H9 (cell line): Measurements from ENCODE around the gene HOOK2. TPM values are rescaled to one million over a fixed set of nuclear protein-coding genes. Genes with fewer than 3 reads are reported as not detected.

Experiments
- DNase-seq: peaks from one replicate; pipeline ENCODE4 v3.0.0-alpha.2; 2017
- H2AFZ ChIP-seq: one replicate; pipeline ENCODE4 v1.6.1; 2013; ENCODE audit warnings: mild to moderate bottlenecking, low read length, control low read depth, moderate library complexity
- H2AK5ac ChIP-seq: 2 replicates; pipeline ENCODE4 v1.6.1; 2013; ENCODE audit warnings: low read length, control low read depth, mixed read lengths; ENCODE audit not compliant: insufficient read length
- H2BK120ac ChIP-seq: one replicate; pipeline ENCODE4 v1.6.1; 2013; ENCODE audit warnings: low read depth, mild to moderate bottlenecking, low read length, control low read depth, inconsistent platforms; ENCODE audit not compliant: poor library complexity, severe bottlenecking
- H2BK12ac ChIP-seq: 2 replicates; pipeline ENCODE4 v1.6.1; 2013; ENCODE audit warnings: low read length, control low read depth, mixed read lengths, low read depth; ENCODE audit not compliant: insufficient read length
- H2BK15ac ChIP-seq: 2 replicates; pipeline ENCODE4 v1.6.1; 2013; ENCODE audit warnings: low read depth, low read length, control low read depth
- H2BK20ac ChIP-seq: one replicate; pipeline ENCODE4 v1.6.1; 2013; ENCODE audit warnings: low read depth, mild to moderate bottlenecking, low read length, control low read depth, inconsistent platforms; ENCODE audit not compliant: poor library complexity, severe bottlenecking
- H2BK5ac ChIP-seq: 2 replicates; pipeline ENCODE4 v1.6.1; 2013; ENCODE audit warnings: low read length, control low read depth, mixed read lengths; ENCODE audit not compliant: insufficient read length
- H3K14ac ChIP-seq: 2 replicates; pipeline ENCODE4 v1.6.1; 2013; ENCODE audit warnings: low read length, control low read depth; ENCODE audit not compliant: insufficient read depth
- H3K18ac ChIP-seq: 2 replicates; pipeline ENCODE4 v1.6.1; 2013; ENCODE audit warnings: low read depth, mild to moderate bottlenecking, mixed read lengths, low read length, control low read depth; ENCODE audit not compliant: insufficient read length
- H3K23ac ChIP-seq: 2 replicates; pipeline ENCODE4 v1.6.1; 2013; ENCODE audit warnings: low read length, control low read depth, mixed read lengths, low read depth; ENCODE audit not compliant: insufficient read length
- H3K23me2 ChIP-seq: 2 replicates; pipeline ENCODE4 v1.6.1; 2013; ENCODE audit warnings: low read depth, mild to moderate bottlenecking, mixed read lengths, low read length, control low read depth; ENCODE audit not compliant: insufficient read length, poor library complexity, severe bottlenecking
- H3K27ac ChIP-seq: 2 replicates; pipeline ENCODE4 v1.5.1; 2013; ENCODE audit warnings: low read length, control low read depth, mixed read lengths, low read depth; ENCODE audit not compliant: insufficient read length
- H3K27me3 ChIP-seq: 2 replicates; pipeline ENCODE4 v1.6.1; 2013; ENCODE audit warnings: low read length, control low read depth, inconsistent platforms; ENCODE audit not compliant: insufficient read depth
- H3K4ac ChIP-seq: 2 replicates; pipeline ENCODE4 v1.6.1; 2013; ENCODE audit warnings: low read depth, mild to moderate bottlenecking, control low read depth, inconsistent platforms, low read length, moderate library complexity
- H3K4me1 ChIP-seq: 2 replicates; pipeline ENCODE4 v1.6.1; 2013; ENCODE audit warnings: low read length, control low read depth, inconsistent platforms; ENCODE audit not compliant: insufficient read depth
- H3K4me2 ChIP-seq: 2 replicates; pipeline ENCODE4 v1.6.1; 2013; ENCODE audit warnings: low read length, control low read depth, mixed read lengths; ENCODE audit not compliant: insufficient read length, insufficient read depth
- H3K56ac ChIP-seq: 2 replicates; pipeline ENCODE4 v1.6.1; 2013; ENCODE audit warnings: low read depth, mild to moderate bottlenecking, mixed read lengths, low read length, control low read depth; ENCODE audit not compliant: insufficient read length
- H3K79me1 ChIP-seq: 2 replicates; pipeline ENCODE4 v1.6.1; 2013; ENCODE audit warnings: low read depth, mild to moderate bottlenecking, moderate library complexity, low read length, control low read depth, inconsistent platforms; ENCODE audit not compliant: insufficient read depth, poor library complexity, severe bottlenecking
- H3K79me2 ChIP-seq: 2 replicates; pipeline ENCODE4 v1.6.1; 2013; ENCODE audit warnings: low read length, control low read depth, inconsistent platforms; ENCODE audit not compliant: insufficient read depth
- H3K9ac ChIP-seq: 2 replicates; pipeline ENCODE4 v1.6.1; 2013; ENCODE audit warnings: low read length, control low read depth, mixed read lengths; ENCODE audit not compliant: insufficient read length; ENCODE audit errors: extremely low read depth
- H3K9me3 ChIP-seq: one replicate; pipeline ENCODE4 v1.6.1; 2013; ENCODE audit warnings: low read depth, low read length, inconsistent platforms; ENCODE audit not compliant: control insufficient read depth
- H3T11ph ChIP-seq: one replicate; pipeline ENCODE4 v1.6.1; 2013; ENCODE audit warnings: mild to moderate bottlenecking, low read length, control low read depth, inconsistent platforms
- H4K20me1 ChIP-seq: one replicate; pipeline ENCODE4 v1.6.1; 2013; ENCODE audit not compliant: control insufficient read depth, insufficient read length, insufficient read depth
- H4K5ac ChIP-seq: 2 replicates; pipeline ENCODE4 v1.6.1; 2013; ENCODE audit warnings: low read depth, mild to moderate bottlenecking, mixed read lengths, low read length, control low read depth; ENCODE audit not compliant: insufficient read length
- H4K8ac ChIP-seq: replicated peaks from 2 replicates; pipeline ENCODE4 v1.6.1; 2013; ENCODE audit warnings: low read length, control low read depth, mixed read lengths, low read depth; ENCODE audit not compliant: insufficient read length
- H4K91ac ChIP-seq: 2 replicates; pipeline ENCODE4 v1.6.1; 2013; ENCODE audit warnings: low read depth, mild to moderate bottlenecking, moderate library complexity, mixed read lengths, low read length, control low read depth; ENCODE audit not compliant: insufficient read length
- H3K27ac Mint-ChIP-seq, 3 experiments: 2 replicates in 2 of 3; 3 replicates in 1 of 3; pipeline ENCODE4 v1.8.0; 2020 to 2021; ENCODE audit warnings: mixed read lengths in 3 of 3, mild to moderate bottlenecking in 1 of 3, moderate library complexity in 1 of 3
- H3K27me3 Mint-ChIP-seq: 2 replicates; pipeline ENCODE4 v1.8.0; 2021; ENCODE audit warnings: low read depth, mild to moderate bottlenecking, moderate library complexity, mixed read lengths
- H3K36me3 Mint-ChIP-seq, 3 experiments: 2 replicates in 2 of 3; 3 replicates in 1 of 3; pipeline ENCODE4 v1.8.0; 2020 to 2021; ENCODE audit warnings: low read depth in 3 of 3, mixed read lengths in 3 of 3; ENCODE audit not compliant: insufficient read depth in 1 of 3
- H3K4me1 Mint-ChIP-seq, 2 experiments: 2 replicates each; pipeline ENCODE4 v1.8.0; 2020; ENCODE audit warnings: mixed read lengths in 2 of 2
- H3K4me3 Mint-ChIP-seq, 2 experiments: 2 replicates in 1 of 2; 3 replicates in 1 of 2; pipeline ENCODE4 v1.8.0; 2020 to 2021; ENCODE audit warnings: mild to moderate bottlenecking in 2 of 2, mixed read lengths in 2 of 2, moderate library complexity in 1 of 2
- H3K9me3 Mint-ChIP-seq, 2 experiments: 2 replicates in 1 of 2; 3 replicates in 1 of 2; pipeline ENCODE4 v1.8.0; 2020; ENCODE audit warnings: mild to moderate bottlenecking in 2 of 2, mixed read lengths in 2 of 2, moderate library complexity in 1 of 2
- WGBS: extraction: QIAGEN DNeasy Blood & Tissue Kit; methylation state at CpG from one replicate; pipeline ENCODE4 v1.1.7; 2013; ENCODE audit warnings: missing lambda C conversion rate, low lambda C conversion rate, mixed read lengths; ENCODE audit not compliant: insufficient read length; ENCODE audit errors: extremely low coverage; 5-methylcytosine and 5-hydroxymethylcytosine counted together
- long read RNA-seq: library from polyadenylated mRNA; unstranded; transcript quantifications from one replicate; pipeline ENCODE4 v2.0.0, GENCODE V29; 2020
- total RNA-seq: library from RNA; stranded (reverse); gene quantifications from 2 replicates; pipeline ENCODE4 v1.2.1, GENCODE V29; 2021
- TF ChIP-seq, protein P1 (sequence below): fragments of 200-600 bp; sonication (generic); conservative IDR thresholded peaks from 3 replicates; pipeline ENCODE4 v1.8.0; 2021; ENCODE audit warnings: antibody characterized with exemption, mild to moderate bottlenecking

Gene HOOK2, protein sequence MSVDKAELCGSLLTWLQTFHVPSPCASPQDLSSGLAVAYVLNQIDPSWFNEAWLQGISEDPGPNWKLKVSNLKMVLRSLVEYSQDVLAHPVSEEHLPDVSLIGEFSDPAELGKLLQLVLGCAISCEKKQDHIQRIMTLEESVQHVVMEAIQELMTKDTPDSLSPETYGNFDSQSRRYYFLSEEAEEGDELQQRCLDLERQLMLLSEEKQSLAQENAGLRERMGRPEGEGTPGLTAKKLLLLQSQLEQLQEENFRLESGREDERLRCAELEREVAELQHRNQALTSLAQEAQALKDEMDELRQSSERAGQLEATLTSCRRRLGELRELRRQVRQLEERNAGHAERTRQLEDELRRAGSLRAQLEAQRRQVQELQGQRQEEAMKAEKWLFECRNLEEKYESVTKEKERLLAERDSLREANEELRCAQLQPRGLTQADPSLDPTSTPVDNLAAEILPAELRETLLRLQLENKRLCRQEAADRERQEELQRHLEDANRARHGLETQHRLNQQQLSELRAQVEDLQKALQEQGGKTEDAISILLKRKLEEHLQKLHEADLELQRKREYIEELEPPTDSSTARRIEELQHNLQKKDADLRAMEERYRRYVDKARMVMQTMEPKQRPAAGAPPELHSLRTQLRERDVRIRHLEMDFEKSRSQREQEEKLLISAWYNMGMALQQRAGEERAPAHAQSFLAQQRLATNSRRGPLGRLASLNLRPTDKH
- 56.8 and 64.7 TPM in 2 replicates for total RNA-seq
- long read RNA-seq, transcript HOOK2-201 (22 exons, 2,603 nt), result major isoform, 231 of 451 reads
- long read RNA-seq, transcript HOOK2-223 (2 exons, 1,114 nt), result minor isoform, 8 of 451 reads
- long read RNA-seq, transcript HOOK2-210 (3 exons, 890 nt), result minor isoform, 16 of 451 reads
- long read RNA-seq, partial matches to known transcripts, result 18 of 451 reads
- long read RNA-seq, other reads (novel, unspliced or antisense), result 178 of 451 reads

DNA sequence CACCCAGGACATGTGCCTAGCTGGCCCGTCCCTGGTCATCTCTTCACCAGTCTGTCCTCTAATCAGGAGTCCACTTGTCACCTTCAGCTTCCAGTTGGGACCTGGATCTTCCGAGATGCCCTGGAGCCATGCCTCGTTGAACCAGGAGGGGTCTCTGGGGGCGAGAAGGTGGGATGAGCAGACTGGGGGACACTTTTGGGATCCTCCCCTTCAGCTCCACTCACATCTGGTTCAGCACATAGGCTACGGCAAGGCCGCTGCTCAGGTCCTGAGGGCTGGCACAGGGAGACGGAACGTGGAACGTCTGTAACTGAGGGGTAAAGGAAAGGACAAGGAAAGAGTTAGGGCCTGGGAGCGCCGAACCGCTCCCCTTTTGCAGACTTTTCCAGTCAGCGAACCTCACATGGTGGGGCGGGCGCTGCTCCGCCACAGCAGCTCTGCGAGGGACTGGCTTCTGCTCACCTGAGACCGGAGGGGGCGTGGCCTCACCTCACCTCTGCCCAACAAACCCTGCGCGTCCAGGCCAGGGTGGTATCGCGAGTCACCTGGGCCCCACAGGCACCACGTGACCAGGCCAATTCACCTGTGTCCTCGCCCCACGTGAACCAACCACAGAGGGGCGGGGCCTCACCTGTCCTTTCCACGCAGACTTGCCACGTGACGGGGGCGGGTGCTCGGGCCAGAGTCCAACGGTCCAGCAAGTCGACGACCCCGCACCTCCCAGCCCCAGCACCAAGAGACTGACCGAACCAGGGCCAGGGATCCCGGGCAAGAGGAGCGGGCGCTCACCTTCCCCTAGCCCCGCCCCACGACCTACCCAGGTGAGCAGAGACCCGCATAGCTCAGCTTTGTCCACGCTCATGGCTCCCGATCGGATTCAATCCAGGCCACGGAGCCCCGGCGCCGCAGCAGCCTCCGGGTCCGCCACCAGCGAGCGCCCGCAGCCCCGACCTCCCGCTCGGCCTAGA is at the start of gene HOOK2:
Gene HOOK2, minus strand, starts transcription at position 965 of the 968 bp plus-strand sequence. Its CDS starts 103 bp downstream, at position 862.
- no peak within 1 kb of the TSS for H2BK12ac ChIP-seq
- Mint-ChIP-seq H3K4me1 (peaks cover 29 to 32% of the 10 kb centered on the region in 2 experiments), H3K4me3 (peak within 1 kb of the TSS; percentile 87 to 91), H3K27ac (peak within 1 kb of the TSS; percentile 89 to 99 (median 97)), H3K9me3 (no peaks in the 10 kb centered on the region), H3K27me3 (no peaks in the 10 kb centered on the region), H3K36me3 (peaks cover 13 to 23% (median 19%) of the 10 kb centered on the region in 3 experiments)
- H3T11ph ChIP-seq, result no peak within 1 kb of the TSS
- no peak within 1 kb of the TSS for H3K56ac ChIP-seq
- H4K5ac ChIP-seq, result no peak within 1 kb of the TSS
- peak within 1 kb of the TSS; percentile 72 for H3K4me2 ChIP-seq
- no peaks in the 10 kb centered on the region for H3K79me1 ChIP-seq
- H3K18ac ChIP-seq, result peak within 1 kb of the TSS; percentile 92
- H2BK120ac ChIP-seq, result no peak within 1 kb of the TSS
- H4K20me1 ChIP-seq, result no peaks in the 10 kb centered on the region
- no peak within 1 kb of the TSS for H3K23ac ChIP-seq
- H2BK15ac ChIP-seq, result no peak within 1 kb of the TSS
- no peak within 1 kb of the TSS for H2BK5ac ChIP-seq
- no peaks in the 10 kb centered on the region for H3K27me3 ChIP-seq
- H3K9me3 ChIP-seq, result no peaks in the 10 kb centered on the region
- peak within 1 kb of the TSS; percentile 65 for H3K9ac ChIP-seq
- no peaks in the 10 kb centered on the region; the same call in 1 of the 2 replicates for H3K4me1 ChIP-seq
- H4K8ac ChIP-seq, result no peak within 1 kb of the TSS
- no peak within 1 kb of the TSS for H2BK20ac ChIP-seq
- TF ChIP-seq, protein P1, sequence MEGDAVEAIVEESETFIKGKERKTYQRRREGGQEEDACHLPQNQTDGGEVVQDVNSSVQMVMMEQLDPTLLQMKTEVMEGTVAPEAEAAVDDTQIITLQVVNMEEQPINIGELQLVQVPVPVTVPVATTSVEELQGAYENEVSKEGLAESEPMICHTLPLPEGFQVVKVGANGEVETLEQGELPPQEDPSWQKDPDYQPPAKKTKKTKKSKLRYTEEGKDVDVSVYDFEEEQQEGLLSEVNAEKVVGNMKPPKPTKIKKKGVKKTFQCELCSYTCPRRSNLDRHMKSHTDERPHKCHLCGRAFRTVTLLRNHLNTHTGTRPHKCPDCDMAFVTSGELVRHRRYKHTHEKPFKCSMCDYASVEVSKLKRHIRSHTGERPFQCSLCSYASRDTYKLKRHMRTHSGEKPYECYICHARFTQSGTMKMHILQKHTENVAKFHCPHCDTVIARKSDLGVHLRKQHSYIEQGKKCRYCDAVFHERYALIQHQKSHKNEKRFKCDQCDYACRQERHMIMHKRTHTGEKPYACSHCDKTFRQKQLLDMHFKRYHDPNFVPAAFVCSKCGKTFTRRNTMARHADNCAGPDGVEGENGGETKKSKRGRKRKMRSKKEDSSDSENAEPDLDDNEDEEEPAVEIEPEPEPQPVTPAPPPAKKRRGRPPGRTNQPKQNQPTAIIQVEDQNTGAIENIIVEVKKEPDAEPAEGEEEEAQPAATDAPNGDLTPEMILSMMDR, result no peak
- H2AFZ ChIP-seq, result no peak within 1 kb of the TSS
- DNase-seq, result peak; percentile 98
- H3K27ac ChIP-seq, result no peak within 1 kb of the TSS
- H3K14ac ChIP-seq, result peak within 1 kb of the TSS; percentile 85
- peaks cover 14% of the 10 kb centered on the region for H3K23me2 ChIP-seq
- no peak within 1 kb of the TSS for H2AK5ac ChIP-seq
- H3K4ac ChIP-seq, result no peak within 1 kb of the TSS
- no CpG with 5 or more reads among the region's 58 CpGs for WGBS
- H4K91ac ChIP-seq, result no peak within 1 kb of the TSS
- H3K79me2 ChIP-seq, result no peaks in the 10 kb centered on the region
